Measurements from ENCODE around the gene TMEM235.

DNA sequence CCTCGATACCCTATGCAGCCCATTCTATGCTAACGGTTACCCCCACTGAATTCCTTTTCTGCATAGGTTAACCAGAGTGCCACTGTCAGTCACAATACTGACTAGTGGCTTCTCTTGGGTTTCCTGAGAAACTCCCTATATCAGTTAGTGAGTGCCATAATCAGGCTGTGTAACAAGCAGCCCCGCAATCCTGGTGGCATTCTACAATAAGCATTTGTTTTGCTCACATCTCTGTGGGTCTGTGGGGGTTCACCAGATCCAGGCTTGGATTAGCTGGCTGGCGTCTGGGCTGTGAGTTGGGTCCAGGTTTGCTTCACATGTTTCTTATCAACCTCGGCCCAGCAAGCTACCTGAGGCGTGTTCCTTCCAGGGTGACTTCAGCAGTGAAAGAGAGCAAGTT lies 42.4 kb downstream of the TMEM235 start:
- TF ChIP-seq TCF7L2 (IDR thresholded peaks at IDR 0.05; ENCODE audit: borderline replicate concordance, low read depth, low read length): no peak
- TF ChIP-seq ZNF404 (tag by site-specific recombination; IDR thresholded peaks at IDR 0.05): no peak
- TF ChIP-seq, protein P1, sequence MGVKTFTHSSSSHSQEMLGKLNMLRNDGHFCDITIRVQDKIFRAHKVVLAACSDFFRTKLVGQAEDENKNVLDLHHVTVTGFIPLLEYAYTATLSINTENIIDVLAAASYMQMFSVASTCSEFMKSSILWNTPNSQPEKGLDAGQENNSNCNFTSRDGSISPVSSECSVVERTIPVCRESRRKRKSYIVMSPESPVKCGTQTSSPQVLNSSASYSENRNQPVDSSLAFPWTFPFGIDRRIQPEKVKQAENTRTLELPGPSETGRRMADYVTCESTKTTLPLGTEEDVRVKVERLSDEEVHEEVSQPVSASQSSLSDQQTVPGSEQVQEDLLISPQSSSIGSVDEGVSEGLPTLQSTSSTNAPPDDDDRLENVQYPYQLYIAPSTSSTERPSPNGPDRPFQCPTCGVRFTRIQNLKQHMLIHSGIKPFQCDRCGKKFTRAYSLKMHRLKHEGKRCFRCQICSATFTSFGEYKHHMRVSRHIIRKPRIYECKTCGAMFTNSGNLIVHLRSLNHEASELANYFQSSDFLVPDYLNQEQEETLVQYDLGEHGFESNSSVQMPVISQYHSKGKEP (tag by site-specific recombination; IDR thresholded peaks at IDR 0.05): no peak
- TF ChIP-seq, protein P2, sequence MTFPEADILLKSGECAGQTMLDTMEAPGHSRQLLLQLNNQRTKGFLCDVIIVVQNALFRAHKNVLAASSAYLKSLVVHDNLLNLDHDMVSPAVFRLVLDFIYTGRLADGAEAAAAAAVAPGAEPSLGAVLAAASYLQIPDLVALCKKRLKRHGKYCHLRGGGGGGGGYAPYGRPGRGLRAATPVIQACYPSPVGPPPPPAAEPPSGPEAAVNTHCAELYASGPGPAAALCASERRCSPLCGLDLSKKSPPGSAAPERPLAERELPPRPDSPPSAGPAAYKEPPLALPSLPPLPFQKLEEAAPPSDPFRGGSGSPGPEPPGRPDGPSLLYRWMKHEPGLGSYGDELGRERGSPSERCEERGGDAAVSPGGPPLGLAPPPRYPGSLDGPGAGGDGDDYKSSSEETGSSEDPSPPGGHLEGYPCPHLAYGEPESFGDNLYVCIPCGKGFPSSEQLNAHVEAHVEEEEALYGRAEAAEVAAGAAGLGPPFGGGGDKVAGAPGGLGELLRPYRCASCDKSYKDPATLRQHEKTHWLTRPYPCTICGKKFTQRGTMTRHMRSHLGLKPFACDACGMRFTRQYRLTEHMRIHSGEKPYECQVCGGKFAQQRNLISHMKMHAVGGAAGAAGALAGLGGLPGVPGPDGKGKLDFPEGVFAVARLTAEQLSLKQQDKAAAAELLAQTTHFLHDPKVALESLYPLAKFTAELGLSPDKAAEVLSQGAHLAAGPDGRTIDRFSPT (tag by site-specific recombination; IDR thresholded peaks at IDR 0.05): no peak

Data from HEK293 (cell line).